HEK293 (cell line): ENCODE data around the gene ARHGAP33.
A peak's percentile ranks its signal among the peaks of the same experiment; 100 is the strongest.

Experiments
- BCL11A ChIP-seq: fragments of 450-650 bp; formaldehyde crosslinking; IDR thresholded peaks from 2 replicates; pipeline ENCODE4 v1.5.1; 2016; ENCODE audit warnings: low read depth, missing biosample characterization, missing genetic modification characterization
- BCL11B ChIP-seq: fragments of 450-650 bp; formaldehyde crosslinking; IDR thresholded peaks from 2 replicates; pipeline ENCODE4 v1.5.1; 2016; ENCODE audit warnings: low read depth, missing biosample characterization, missing genetic modification characterization
- GLIS2 ChIP-seq: fragments of 450-650 bp; formaldehyde crosslinking; IDR thresholded peaks from 2 replicates; pipeline ENCODE4 v1.5.1; 2016; ENCODE audit warnings: missing biosample characterization, missing genetic modification characterization
- RBAK ChIP-seq: fragments of 450-650 bp; formaldehyde crosslinking; IDR thresholded peaks from 2 replicates; pipeline ENCODE4 v1.5.1; 2016; ENCODE audit warnings: missing biosample characterization, missing genetic modification characterization
- REPIN1 ChIP-seq: fragments of 450-650 bp; formaldehyde crosslinking; IDR thresholded peaks from 2 replicates; pipeline ENCODE4 v1.5.1; 2017; ENCODE audit warnings: missing biosample characterization, missing genetic modification characterization, low read depth
- SP2 ChIP-seq: fragments of 450-650 bp; formaldehyde crosslinking; IDR thresholded peaks from 2 replicates; pipeline ENCODE4 v1.5.1; 2016; ENCODE audit warnings: missing biosample characterization, missing genetic modification characterization
- SP3 ChIP-seq: fragments of 450-650 bp; formaldehyde crosslinking; IDR thresholded peaks from 2 replicates; pipeline ENCODE4 v1.5.1; 2016; ENCODE audit warnings: missing biosample characterization, missing genetic modification characterization
- TRIM28 ChIP-seq: IDR thresholded peaks from 2 replicates; pipeline ENCODE4 v1.6.1; 2011; ENCODE audit warnings: low read length, control low read depth, borderline replicate concordance
- YY2 ChIP-seq: fragments of 450-650 bp; formaldehyde crosslinking; IDR thresholded peaks from 2 replicates; pipeline ENCODE4 v1.5.1; 2016; ENCODE audit warnings: missing biosample characterization, missing genetic modification characterization
- ZEB2 ChIP-seq: fragments of 450-650 bp; formaldehyde crosslinking; IDR thresholded peaks from 2 replicates; pipeline ENCODE4 v1.5.1; 2016; ENCODE audit warnings: missing biosample characterization, missing genetic modification characterization
- ZFHX2 ChIP-seq: fragments of 450-650 bp; formaldehyde crosslinking; conservative IDR thresholded peaks from 2 replicates; pipeline ENCODE4 v1.5.1; 2016; ENCODE audit warnings: missing biosample characterization, missing genetic modification characterization
- ZNF223 ChIP-seq: fragments of 450-650 bp; formaldehyde crosslinking; IDR thresholded peaks from 2 replicates; pipeline ENCODE4 v1.5.1; 2016; ENCODE audit warnings: missing biosample characterization, missing genetic modification characterization
- ZNF335 ChIP-seq: fragments of 450-650 bp; formaldehyde crosslinking; conservative IDR thresholded peaks from 2 replicates; pipeline ENCODE4 v1.5.1; 2016; ENCODE audit warnings: missing biosample characterization, missing genetic modification characterization
- ZNF416 ChIP-seq: fragments of 450-650 bp; formaldehyde crosslinking; IDR thresholded peaks from 2 replicates; pipeline ENCODE4 v1.5.1; 2016; ENCODE audit warnings: missing biosample characterization, missing genetic modification characterization
- ZNF596 ChIP-seq: fragments of 450-650 bp; IDR thresholded peaks from 2 replicates; pipeline ENCODE4 v1.5.0; 2018; ENCODE audit warnings: missing biosample characterization, mild to moderate bottlenecking, missing genetic modification characterization, moderate library complexity
- ZNF624 ChIP-seq: fragments of 450-650 bp; formaldehyde crosslinking; IDR thresholded peaks from 2 replicates; pipeline ENCODE4 v1.5.1; 2017; ENCODE audit warnings: missing biosample characterization, missing genetic modification characterization
- ZNF654 ChIP-seq: fragments of 450-650 bp; formaldehyde crosslinking; IDR thresholded peaks from 2 replicates; pipeline ENCODE4 v1.5.1; 2016; ENCODE audit warnings: low read depth, missing biosample characterization, missing genetic modification characterization
- ZNF670 ChIP-seq: fragments of 450-650 bp; formaldehyde crosslinking; IDR thresholded peaks from 2 replicates; pipeline ENCODE4 v1.5.1; 2016; ENCODE audit warnings: missing biosample characterization, missing genetic modification characterization, low read depth
- TF ChIP-seq, protein P1 (sequence below): fragments of 450-650 bp; formaldehyde crosslinking; IDR thresholded peaks from 2 replicates; pipeline ENCODE4 v1.5.1; 2017; ENCODE audit warnings: missing biosample characterization, mild to moderate bottlenecking, missing genetic modification characterization, moderate library complexity
- TF ChIP-seq, protein P2 (sequence below): fragments of 450-650 bp; formaldehyde crosslinking; IDR thresholded peaks from 2 replicates; pipeline ENCODE4 v1.5.0; 2017; ENCODE audit warnings: missing biosample characterization, missing genetic modification characterization, borderline replicate concordance
- TF ChIP-seq, protein P3 (sequence below): fragments of 450-650 bp; formaldehyde crosslinking; IDR thresholded peaks from 2 replicates; pipeline ENCODE4 v1.5.1; 2017; ENCODE audit warnings: missing biosample characterization, missing genetic modification characterization
- TF ChIP-seq, protein P4 (sequence below): fragments of 450-650 bp; formaldehyde crosslinking; IDR thresholded peaks from 2 replicates; pipeline ENCODE4 v1.5.1; 2016; ENCODE audit warnings: missing biosample characterization, missing genetic modification characterization, borderline replicate concordance
- TF ChIP-seq, protein P5 (sequence below): fragments of 450-650 bp; formaldehyde crosslinking; IDR thresholded peaks from 2 replicates; pipeline ENCODE4 v1.5.1; 2016; ENCODE audit warnings: missing biosample characterization, missing genetic modification characterization
- TF ChIP-seq, protein P6 (sequence below): fragments of 450-650 bp; formaldehyde crosslinking; IDR thresholded peaks from 2 replicates; pipeline ENCODE4 v1.5.1; 2016; ENCODE audit warnings: missing biosample characterization, missing genetic modification characterization

ARHGAP33 gene

DNA sequence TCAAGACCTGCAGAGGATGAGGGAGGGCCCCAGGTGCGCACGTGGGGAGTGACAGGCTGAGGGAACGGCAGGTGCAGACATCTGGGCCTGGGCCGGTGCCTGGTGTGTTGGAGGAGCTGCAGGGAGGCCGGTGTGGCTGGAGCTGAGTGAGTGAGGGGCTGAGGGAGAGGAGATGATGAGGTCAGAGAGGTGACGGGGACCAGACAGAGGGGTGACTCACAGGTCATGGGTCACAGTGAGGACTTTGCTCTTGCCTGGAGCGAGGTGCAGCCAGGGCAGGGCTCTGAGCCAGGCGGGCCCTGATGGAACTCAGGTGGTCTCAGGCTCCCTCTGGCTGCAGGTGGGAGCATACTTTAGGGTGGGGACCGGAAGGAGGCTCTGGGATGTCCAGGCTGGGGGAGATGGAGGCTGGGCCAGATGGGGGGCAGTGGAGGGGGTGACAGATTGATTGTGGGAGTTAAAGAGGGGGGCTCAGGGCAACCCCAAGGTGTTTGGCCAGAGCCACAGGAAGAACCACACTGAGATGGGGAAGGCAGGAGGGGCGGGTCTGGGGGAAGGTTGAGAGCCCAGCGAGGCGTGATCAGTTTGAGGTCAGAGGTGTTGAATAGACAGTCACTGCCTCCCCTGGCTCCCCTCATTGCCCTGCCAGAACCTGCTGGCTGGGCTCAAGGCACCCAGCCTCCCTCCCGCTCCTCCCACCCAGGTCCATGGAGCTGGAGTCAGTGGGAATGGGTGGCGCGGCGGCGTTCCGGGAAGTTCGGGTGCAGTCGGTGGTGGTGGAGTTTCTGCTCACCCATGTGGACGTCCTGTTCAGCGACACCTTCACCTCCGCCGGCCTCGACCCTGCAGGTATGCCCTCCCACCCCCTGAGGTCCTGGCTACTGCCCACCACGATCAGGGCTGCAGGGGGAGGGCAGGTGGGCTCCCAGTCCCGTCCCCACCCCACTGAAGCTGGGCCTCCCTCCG is 8.4 kb downstream of the ARHGAP33 start (continued):
- TF ChIP-seq, protein P1, sequence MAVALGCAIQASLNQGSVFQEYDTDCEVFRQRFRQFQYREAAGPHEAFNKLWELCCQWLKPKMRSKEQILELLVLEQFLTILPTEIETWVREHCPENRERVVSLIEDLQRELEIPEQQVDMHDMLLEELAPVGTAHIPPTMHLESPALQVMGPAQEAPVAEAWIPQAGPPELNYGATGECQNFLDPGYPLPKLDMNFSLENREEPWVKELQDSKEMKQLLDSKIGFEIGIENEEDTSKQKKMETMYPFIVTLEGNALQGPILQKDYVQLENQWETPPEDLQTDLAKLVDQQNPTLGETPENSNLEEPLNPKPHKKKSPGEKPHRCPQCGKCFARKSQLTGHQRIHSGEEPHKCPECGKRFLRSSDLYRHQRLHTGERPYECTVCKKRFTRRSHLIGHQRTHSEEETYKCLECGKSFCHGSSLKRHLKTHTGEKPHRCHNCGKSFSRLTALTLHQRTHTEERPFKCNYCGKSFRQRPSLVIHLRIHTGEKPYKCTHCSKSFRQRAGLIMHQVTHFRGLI (tag by site-specific recombination): no peak
- peak; percentile 56; the same call in 1 of the 2 replicates for TF ChIP-seq GLIS2 (tag by site-specific recombination)
- TF ChIP-seq REPIN1 (tag by site-specific recombination): no peak
- no peak for TF ChIP-seq RBAK (tag by site-specific recombination)
- TF ChIP-seq, protein P2, sequence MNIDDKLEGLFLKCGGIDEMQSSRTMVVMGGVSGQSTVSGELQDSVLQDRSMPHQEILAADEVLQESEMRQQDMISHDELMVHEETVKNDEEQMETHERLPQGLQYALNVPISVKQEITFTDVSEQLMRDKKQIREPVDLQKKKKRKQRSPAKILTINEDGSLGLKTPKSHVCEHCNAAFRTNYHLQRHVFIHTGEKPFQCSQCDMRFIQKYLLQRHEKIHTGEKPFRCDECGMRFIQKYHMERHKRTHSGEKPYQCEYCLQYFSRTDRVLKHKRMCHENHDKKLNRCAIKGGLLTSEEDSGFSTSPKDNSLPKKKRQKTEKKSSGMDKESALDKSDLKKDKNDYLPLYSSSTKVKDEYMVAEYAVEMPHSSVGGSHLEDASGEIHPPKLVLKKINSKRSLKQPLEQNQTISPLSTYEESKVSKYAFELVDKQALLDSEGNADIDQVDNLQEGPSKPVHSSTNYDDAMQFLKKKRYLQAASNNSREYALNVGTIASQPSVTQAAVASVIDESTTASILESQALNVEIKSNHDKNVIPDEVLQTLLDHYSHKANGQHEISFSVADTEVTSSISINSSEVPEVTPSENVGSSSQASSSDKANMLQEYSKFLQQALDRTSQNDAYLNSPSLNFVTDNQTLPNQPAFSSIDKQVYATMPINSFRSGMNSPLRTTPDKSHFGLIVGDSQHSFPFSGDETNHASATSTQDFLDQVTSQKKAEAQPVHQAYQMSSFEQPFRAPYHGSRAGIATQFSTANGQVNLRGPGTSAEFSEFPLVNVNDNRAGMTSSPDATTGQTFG: no peak
- TF ChIP-seq ZNF335: no peak
- no peak for TF ChIP-seq ZNF670 (tag by site-specific recombination)
- TF ChIP-seq, protein P3, sequence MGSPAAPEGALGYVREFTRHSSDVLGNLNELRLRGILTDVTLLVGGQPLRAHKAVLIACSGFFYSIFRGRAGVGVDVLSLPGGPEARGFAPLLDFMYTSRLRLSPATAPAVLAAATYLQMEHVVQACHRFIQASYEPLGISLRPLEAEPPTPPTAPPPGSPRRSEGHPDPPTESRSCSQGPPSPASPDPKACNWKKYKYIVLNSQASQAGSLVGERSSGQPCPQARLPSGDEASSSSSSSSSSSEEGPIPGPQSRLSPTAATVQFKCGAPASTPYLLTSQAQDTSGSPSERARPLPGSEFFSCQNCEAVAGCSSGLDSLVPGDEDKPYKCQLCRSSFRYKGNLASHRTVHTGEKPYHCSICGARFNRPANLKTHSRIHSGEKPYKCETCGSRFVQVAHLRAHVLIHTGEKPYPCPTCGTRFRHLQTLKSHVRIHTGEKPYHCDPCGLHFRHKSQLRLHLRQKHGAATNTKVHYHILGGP (tag by site-specific recombination): no peak
- TF ChIP-seq ZFHX2 (tag by site-specific recombination): no peak
- TF ChIP-seq BCL11A (tag by site-specific recombination): 0 out of 2 replicates have a peak, but pooled peaks have one; percentile 16
- no peak for TF ChIP-seq ZNF596 (tag by site-specific recombination)
- TF ChIP-seq, protein P4, sequence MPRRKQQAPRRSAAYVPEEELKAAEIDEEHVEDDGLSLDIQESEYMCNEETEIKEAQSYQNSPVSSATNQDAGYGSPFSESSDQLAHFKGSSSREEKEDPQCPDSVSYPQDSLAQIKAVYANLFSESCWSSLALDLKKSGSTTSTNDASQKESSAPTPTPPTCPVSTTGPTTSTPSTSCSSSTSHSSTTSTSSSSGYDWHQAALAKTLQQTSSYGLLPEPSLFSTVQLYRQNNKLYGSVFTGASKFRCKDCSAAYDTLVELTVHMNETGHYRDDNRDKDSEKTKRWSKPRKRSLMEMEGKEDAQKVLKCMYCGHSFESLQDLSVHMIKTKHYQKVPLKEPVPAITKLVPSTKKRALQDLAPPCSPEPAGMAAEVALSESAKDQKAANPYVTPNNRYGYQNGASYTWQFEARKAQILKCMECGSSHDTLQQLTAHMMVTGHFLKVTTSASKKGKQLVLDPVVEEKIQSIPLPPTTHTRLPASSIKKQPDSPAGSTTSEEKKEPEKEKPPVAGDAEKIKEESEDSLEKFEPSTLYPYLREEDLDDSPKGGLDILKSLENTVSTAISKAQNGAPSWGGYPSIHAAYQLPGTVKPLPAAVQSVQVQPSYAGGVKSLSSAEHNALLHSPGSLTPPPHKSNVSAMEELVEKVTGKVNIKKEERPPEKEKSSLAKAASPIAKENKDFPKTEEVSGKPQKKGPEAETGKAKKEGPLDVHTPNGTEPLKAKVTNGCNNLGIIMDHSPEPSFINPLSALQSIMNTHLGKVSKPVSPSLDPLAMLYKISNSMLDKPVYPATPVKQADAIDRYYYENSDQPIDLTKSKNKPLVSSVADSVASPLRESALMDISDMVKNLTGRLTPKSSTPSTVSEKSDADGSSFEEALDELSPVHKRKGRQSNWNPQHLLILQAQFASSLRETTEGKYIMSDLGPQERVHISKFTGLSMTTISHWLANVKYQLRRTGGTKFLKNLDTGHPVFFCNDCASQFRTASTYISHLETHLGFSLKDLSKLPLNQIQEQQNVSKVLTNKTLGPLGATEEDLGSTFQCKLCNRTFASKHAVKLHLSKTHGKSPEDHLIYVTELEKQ: no peak
- TF ChIP-seq SP3 (tag by site-specific recombination): no peak
- no peak for TF ChIP-seq ZNF624 (tag by site-specific recombination)
- no peak for TF ChIP-seq YY2
- TF ChIP-seq, protein P5, sequence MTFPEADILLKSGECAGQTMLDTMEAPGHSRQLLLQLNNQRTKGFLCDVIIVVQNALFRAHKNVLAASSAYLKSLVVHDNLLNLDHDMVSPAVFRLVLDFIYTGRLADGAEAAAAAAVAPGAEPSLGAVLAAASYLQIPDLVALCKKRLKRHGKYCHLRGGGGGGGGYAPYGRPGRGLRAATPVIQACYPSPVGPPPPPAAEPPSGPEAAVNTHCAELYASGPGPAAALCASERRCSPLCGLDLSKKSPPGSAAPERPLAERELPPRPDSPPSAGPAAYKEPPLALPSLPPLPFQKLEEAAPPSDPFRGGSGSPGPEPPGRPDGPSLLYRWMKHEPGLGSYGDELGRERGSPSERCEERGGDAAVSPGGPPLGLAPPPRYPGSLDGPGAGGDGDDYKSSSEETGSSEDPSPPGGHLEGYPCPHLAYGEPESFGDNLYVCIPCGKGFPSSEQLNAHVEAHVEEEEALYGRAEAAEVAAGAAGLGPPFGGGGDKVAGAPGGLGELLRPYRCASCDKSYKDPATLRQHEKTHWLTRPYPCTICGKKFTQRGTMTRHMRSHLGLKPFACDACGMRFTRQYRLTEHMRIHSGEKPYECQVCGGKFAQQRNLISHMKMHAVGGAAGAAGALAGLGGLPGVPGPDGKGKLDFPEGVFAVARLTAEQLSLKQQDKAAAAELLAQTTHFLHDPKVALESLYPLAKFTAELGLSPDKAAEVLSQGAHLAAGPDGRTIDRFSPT: 0 out of 2 replicates have a peak, but pooled peaks have one; percentile 10
- TF ChIP-seq ZNF223 (tag by site-specific recombination): no peak
- no peak for TF ChIP-seq ZNF654 (tag by site-specific recombination)
- peak; percentile 24; the same call in 1 of the 2 replicates for TF ChIP-seq BCL11B (tag by site-specific recombination)
- TF ChIP-seq ZEB2: 0 out of 2 replicates have a peak, but pooled peaks have one; percentile 17
- TF ChIP-seq SP2 (tag by site-specific recombination): 0 out of 2 replicates have a peak, but pooled peaks have one; percentile 13
- TF ChIP-seq ZNF416 (tag by site-specific recombination): no peak
- TF ChIP-seq TRIM28: no peak
- TF ChIP-seq, protein P6, sequence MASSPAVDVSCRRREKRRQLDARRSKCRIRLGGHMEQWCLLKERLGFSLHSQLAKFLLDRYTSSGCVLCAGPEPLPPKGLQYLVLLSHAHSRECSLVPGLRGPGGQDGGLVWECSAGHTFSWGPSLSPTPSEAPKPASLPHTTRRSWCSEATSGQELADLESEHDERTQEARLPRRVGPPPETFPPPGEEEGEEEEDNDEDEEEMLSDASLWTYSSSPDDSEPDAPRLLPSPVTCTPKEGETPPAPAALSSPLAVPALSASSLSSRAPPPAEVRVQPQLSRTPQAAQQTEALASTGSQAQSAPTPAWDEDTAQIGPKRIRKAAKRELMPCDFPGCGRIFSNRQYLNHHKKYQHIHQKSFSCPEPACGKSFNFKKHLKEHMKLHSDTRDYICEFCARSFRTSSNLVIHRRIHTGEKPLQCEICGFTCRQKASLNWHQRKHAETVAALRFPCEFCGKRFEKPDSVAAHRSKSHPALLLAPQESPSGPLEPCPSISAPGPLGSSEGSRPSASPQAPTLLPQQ (tag by site-specific recombination): no peak
